HPDE6-E6E7 (cell line): ENCODE results near the gene MACROH2A1.

Source experiments
- DNase-seq: peaks from one replicate; pipeline ENCODE4 v3.0.0; 2011; ENCODE audit warnings: missing footprints; ENCODE audit errors: extremely low spot score

Gene MACROH2A1

GRCh38 chr5:135315386-135315785, 83.6 kb downstream of the MACROH2A1 start:
- no peak for DNase-seq

- DNase-seq, result no peak
These were observed 85.1 kb downstream of the MACROH2A1 start for GRCh38 chr5:135313946-135314345.

- no peak for DNase-seq
These were observed 85.6 kb downstream of the MACROH2A1 start for GRCh38 chr5:135313405-135313804.

GRCh38 chr5:135312255-135312935, 86.6 kb downstream of the MACROH2A1 start:
- no peak for DNase-seq

GRCh38 chr5:135310328-135310989, 88.6 kb downstream of the MACROH2A1 start:
- DNase-seq, result no peak

- DNase-seq, result no peak
These were observed 89.4 kb downstream of the MACROH2A1 start for GRCh38 chr5:135309391-135310327.

GRCh38 chr5:135308752-135309151, 90.3 kb downstream of the MACROH2A1 start:
- DNase-seq, result no peak

- no peak for DNase-seq
These were observed 90.8 kb downstream of the MACROH2A1 start for GRCh38 chr5:135308245-135308644.

GRCh38 chr5:135307143-135307903, 91.7 kb downstream of the MACROH2A1 start:
- no peak for DNase-seq

- no peak for DNase-seq
These were observed 92.5 kb downstream of the MACROH2A1 start for GRCh38 chr5:135306557-135306956.

GRCh38 chr5:135304352-135305221, 94.4 kb downstream of the MACROH2A1 start:
- no peak for DNase-seq

- DNase-seq, result no peak
These were observed 95.4 kb downstream of the MACROH2A1 start for GRCh38 chr5:135303582-135304173.

GRCh38 chr5:135296900-135297816, 101.9 kb downstream of the MACROH2A1 start:
- DNase-seq, result no peak

- DNase-seq, result no peak
These were observed 103.2 kb downstream of the MACROH2A1 start for GRCh38 chr5:135295852-135296251.

- DNase-seq, result no peak
These were observed 104.2 kb downstream of the MACROH2A1 start for GRCh38 chr5:135294793-135295192.

GRCh38 chr5:135289651-135290050, 109.4 kb downstream of the MACROH2A1 start:
- no peak for DNase-seq

GRCh38 chr5:135287551-135287950, 111.5 kb downstream of the MACROH2A1 start:
- DNase-seq, result no peak
